GM19240 (cell line): ENCODE data around the gene SPRY1.

Source experiments
- DNase-seq: peaks from one replicate; pipeline ENCODE4 v3.0.0; 2011; ENCODE audit warnings: low spot score; ENCODE audit not compliant: insufficient read length

Gene SPRY1

DNA sequence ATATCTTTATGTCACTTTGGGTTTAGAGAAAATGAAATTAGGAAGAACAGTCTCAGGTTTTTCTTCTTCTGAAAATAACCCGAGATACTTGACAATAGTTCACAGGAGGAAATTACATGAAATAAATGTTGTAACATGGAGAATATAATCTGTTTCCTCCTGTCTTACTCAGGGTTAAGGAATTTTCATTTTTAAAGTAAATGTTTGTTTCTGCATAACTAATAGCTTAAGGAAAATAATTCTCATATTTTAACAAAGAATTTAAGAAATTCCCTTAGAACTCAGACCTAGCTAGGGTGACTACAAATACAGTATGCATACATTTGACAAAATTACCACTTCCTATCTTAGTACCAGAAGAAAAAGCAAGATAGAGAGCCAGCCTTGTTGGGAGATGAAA is 17.2 kb upstream of the SPRY1 start:
- no peak for DNase-seq

DNA sequence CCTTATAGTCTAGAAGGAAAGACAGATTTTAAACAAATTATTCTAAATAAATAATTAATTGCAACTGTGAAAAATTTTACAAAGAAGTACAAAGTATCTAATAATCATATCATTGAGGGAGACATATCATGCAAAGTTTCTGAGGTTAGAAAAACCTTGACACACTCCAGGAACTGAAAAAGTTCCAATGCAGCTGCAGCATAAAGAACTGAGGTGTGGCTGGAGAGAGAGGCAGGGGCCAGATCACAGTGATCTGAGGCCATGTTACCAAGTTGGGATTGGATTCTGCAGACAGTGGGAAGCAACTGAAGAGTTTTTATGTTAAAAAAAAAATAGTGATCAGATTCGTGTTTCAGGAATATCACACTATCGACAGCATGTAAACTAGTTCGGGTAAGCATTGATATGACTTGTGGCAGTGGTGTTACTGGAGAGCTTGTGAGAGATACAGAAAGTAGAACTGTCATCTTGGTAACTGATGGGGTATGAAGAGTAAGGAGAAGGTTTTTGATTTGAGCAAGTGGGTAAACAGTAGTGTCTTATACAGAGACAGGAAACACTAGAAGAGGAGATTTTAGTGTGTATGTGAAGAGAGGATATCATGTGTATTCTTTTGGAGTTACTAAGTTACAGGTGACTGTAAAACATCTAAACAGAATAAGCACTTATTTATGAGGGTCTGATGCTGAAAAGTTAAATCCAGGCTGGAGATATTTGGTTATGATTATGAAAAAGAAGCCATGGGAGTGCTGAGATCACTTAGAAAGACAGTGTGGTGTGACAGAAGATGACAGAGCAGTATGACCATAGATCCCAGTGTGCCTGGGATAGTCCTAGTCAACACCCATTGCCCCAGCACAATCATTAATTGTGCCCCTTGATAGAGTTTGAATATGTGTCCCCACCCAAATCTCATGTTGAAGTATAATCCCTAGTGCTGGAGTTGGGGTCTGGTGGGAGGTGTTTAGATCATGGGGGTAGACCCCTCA is 15.6 kb upstream of the SPRY1 start:
- no peak for DNase-seq

DNA sequence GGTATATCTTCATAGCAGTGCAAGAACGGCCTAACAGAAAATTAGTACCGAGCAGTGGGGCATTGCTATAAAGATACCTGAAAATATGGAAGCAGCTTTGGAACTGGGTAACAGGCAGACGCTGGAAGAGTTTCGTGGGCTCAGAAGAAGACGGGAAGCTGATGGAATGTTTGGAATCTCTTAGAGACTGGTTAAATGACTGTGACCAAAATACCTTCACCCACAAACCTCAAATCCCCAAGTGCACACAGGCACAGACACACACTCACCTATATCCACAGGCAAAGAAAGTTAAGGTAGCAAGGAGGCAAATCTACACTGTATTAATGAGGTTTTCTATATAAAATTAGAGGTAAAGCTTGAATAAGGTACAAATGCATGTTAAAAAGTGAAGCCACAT is 14.6 kb upstream of the SPRY1 start:
- DNase-seq, result no peak

DNA sequence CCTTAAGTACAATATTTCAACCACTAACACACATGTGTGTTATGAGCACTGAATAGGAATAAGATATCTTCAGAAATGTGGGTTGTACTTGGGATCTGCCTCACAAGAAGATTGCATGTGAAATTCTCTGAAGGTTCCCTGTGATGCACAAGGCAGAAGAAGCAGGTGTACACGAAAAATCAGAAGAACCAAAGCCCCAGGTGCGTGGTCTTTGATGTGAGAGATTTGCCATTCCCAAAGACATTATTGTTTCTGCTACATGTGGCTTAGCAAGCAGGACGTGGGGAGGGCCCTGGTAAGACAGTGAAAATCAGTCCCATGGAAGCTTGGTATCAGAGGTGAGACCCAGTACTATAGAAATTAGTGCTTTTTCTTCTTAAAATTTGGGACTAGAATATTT is 13.0 kb upstream of the SPRY1 start:
- DNase-seq, result no peak

DNA sequence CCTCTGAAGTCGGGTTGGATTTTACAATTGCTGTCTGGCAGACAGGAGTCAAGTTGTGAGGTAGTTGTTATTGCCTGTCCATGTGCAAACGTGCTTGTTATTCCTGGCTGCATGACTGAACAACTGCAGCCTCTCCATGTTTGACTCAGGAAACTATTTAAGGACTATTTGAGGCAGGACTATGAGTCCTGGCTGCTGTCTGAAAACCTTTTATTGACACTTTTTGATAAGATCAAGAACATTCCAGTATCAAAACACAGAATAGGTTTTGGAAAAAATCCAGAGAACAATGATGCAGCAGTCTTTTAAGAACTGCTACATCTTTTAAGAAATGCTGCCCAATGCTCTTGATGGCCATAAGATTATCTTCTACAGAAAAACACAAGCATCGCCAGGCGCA is 10.0 kb upstream of the SPRY1 start:
- no peak for DNase-seq

DNA sequence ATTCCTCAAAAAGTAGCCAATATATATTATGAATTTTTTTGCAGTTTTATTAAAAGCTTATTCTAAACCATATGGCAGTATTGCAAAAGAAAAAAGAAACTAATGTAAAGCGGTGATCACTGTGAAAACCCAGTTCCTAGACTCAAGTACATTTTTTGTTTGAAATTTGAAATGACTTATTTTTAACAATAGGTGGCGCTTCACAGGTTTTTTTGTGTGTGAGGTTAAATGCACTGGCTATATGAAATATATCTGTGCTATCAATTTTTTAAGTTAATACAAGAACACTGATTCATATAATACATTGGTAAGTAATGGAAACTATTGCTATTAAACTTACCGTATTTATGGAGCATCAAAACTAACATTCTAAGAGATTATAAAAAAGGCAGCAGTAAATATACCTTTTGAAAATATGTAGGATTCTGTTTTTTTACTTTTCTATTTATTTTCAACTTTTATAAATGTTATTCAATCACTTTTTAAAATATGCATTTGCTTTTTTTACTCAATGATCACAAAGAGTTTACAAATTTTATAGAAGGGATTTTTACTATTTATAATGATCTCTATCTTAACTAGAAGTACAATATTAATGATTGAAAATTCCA is 5.6 kb upstream of the SPRY1 start:
- no peak for DNase-seq

DNA sequence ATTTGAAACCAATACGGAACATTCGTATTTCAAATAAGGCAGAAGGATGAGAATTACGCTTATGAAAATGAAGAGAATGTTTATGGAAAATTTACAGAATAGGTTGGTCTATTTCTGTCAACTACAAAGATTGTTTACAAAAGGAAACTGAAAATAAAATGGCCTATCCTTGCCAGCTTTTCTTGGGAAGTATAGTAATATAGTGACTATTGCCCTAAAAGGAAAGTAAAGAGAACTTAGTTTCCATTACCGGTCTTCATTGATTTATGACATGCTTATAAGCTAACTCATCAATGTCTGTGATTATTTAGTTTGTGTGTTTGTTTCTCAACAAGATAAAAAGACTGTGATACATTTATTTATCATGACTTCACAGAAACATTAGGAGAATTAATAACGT is 2.9 kb upstream of the SPRY1 start:
- no peak for DNase-seq

DNA sequence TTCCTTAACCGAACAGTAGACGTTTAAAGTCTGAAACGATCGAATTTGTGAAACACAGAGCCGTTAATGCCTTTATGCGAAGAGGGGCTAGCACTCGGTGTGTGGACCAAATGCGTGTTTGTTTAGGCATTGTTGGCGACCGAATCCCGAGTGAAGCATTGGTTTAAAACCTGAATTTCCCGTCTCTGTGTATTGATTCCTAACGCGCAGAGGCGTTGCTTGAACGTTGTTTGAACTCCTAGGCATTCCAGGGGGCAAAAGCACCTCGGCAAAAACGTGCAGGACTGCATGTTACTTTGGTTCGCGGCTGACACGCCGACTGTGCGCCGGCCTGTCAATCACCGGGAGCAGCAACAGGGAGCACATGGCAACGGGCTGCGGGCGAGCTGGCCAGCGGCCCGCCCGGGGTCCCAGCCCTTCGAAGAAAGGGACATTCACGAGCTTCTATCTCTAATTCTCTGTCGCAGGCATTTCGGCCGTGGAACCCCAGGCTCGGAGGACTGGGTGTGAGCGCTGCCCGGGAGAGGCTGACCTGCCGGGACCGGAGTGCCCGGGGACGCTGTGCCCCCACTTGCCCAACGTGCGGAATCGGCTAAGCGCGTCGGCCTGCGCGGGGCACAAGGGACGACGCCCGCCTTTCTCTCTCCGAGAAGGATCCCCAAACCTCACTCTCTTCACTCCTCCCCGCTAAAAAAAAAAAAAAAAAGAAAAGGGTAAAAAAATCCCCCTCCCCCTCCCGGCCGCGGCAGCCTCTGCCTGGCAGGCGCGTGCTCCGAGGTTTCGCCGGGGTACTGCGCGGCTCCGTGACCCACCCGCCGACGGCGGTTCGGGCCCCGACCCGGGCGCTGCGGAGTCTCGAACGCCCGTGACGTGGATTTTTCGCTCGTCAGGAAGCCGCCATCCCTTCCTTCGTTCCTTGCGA is 810 bp downstream of the SPRY1 start:
- no peak for DNase-seq

DNA sequence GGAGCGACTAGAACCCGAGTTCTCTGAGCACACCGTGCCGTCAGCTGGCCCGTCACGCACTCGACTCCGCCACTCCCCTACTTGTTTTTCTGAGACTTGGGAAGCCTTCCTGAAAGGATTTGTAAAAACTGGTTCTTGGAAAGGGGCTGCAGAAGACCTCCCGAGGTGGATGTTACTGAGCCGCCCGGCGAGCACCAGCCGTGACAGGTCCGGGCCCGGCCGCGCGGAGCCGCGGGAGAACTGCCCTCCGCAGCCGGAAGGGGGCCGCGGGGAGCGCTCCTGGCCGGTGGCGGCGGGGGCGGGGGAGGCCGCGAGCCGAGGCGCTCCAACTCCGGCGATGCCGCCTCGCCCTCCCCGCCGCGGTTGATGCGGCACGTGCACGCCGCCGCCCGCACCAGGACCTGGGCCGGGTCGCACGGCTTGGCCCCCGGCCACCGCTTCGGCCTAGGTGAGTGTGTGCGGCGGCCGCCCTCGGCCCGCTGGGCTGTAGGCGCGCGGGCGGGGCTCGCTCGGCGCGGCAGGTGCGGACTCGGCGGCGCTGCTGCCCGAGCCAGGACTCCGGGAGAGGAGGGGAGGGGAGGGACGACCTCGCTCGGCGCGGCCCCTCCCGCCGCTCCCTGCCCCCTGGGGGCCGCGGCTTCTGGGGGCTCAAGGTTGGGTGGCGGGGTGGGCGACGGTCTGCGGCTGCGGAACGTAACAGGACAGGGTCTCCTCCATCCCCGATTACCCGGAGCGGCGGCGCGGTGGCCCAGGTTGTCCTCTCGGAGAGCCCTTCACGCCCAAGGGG is 1.7 kb downstream of the SPRY1 start:
- DNase-seq, result no peak

DNA sequence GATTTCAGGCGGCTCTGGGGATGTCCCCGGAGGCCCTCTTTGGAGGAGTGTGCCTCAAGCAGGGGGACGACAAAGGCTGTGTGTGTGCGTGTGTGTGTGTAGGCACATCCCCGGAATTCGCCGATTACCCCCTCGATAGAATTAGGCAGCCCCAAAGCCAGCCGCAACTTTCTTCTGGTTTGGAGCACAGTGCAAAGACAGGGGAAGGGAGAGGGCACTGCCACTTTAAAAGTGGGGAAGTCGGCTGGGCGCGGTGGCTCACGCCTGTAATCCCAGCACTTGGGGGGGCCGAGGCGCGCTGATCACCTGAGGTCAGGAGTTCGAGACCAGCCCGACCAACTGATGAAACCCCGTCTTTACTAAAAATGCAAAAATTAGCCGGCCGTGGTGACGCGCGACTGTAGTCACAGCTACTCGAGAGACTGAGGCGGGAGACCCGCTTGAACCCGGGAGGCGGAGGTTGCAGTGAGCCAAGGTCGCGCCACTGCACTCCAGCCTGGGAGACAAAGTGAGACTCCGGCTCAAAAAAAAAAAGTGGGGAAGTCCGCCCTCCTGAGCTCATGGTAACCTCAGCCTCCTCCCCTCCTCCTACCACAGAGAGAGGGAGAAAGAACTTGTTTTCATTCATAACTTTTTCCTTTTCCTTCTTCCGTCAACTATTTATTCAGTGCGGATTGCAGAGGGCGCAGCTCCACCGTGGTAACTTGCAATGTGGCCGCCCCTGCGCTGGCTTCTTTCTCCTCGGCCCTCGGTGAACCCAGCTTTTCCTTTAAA is 2.4 kb downstream of the SPRY1 start:
- no peak for DNase-seq

DNA sequence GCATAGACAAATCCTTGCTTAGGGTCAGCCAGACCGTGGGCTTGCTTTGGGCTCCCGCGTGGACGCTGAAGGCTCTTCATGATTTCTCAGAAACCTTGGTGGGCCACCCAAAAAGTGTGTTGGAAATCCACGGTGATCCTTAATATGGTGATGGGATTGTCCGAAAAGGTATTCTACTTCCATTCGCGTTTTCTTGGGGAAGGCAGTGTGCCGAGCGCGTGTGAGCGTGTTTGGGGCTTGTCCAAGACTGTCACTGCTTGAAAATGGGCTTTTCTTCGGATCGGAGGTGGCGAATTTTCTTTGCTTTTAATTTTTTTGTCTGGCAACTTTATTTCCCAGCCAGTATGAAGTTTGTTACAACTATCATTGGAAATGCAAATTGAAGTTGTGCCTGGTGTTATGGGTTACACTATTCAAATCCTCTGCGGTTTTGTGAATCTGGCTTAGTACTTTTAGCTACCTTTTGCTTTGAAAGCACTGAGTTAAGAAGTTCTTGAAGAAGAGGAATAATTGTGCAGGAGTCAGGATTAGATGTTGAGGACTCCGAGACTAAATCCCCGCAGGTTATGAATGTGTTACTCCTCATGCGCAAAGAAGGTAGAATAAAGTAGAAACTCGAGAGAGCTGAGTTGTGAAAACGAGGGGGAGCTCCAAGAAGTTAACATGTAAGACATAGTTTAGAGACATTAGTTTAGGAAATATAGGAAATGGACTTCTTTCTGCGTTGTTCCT is 3.2 kb downstream of the SPRY1 start:
- no peak for DNase-seq

DNA sequence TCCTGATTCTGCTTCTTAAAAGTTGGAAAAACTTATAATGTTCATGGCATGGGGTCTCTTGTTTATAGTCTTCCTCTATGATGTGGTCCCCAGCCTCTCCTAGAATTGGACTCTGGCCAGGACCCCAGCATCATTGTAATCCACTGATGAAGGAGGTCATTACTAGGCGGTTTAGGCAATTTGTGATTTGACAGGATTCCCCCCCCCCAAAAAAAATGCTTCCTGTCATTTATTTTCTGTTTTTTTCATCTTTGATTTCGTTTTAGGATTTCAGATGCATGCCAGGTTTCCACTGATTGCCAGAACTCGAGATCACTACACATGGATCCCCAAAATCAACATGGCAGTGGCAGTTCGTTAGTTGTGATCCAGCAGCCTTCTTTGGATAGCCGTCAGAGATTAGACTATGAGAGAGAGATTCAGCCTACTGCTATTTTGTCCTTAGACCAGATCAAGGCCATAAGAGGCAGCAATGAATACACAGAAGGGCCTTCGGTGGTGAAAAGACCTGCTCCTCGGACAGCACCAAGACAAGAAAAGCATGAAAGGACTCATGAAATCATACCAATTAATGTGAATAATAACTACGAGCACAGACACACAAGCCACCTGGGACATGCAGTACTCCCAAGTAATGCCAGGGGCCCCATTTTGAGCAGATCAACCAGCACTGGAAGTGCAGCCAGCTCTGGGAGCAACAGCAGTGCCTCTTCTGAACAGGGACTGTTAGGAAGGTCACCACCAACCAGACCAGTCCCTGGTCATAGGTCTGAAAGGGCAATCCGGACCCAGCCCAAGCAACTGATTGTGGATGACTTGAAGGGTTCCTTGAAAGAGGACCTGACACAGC is 4.9 kb downstream of the SPRY1 start:
- DNase-seq, result no peak

DNA sequence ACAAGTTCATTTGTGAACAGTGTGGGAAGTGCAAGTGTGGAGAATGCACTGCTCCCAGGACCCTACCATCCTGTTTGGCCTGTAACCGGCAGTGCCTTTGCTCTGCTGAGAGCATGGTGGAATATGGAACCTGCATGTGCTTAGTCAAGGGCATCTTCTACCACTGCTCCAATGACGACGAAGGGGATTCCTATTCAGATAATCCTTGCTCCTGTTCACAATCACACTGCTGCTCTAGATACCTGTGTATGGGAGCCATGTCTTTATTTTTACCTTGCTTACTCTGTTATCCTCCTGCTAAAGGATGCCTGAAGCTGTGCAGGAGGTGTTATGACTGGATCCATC is 5.5 kb downstream of the SPRY1 start:
- no peak for DNase-seq

DNA sequence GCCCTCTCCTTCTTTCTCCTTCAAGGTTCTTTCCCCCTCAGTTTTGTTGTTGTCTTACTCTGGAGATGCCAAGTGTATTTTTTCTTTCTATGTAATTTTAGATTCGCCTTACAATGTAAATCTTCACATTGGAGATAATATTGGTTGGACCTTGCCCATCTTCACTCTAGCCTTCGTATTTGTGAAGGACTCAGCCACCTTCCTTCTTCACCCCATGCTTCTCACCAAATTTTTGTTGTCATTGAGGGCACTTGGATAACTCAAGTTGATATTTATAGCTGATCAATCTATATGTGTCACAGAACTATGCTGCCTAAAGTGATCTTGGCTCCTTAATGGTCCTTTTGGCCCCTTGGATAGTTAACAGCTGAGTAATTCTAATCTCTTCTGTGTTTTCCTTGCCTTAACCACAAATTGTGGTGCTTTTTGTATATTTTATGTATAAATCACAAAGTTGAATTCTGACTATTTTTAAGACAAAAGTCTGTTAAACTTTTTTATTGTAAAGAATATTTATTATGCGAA is 6.5 kb downstream of the SPRY1 start:
- no peak for DNase-seq

DNA sequence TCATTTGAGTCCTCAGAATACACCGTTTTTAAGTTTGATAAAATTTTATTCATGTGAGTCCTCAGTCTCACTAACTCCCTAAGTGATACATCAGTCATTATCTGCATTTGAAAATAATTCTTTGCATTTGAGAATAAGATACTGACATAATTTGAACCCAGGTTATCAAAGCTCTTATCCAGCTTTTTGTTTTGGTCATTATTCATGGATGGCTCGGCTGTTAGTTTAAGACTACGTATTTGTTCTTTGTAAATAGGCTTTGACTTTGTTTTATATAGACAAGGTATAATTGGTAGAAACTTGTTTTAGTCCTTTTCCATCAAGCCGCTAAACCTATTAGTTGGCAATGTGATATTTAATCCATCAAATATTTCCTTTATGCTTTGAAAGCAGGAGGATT is 7.9 kb downstream of the SPRY1 start:
- DNase-seq, result no peak

DNA sequence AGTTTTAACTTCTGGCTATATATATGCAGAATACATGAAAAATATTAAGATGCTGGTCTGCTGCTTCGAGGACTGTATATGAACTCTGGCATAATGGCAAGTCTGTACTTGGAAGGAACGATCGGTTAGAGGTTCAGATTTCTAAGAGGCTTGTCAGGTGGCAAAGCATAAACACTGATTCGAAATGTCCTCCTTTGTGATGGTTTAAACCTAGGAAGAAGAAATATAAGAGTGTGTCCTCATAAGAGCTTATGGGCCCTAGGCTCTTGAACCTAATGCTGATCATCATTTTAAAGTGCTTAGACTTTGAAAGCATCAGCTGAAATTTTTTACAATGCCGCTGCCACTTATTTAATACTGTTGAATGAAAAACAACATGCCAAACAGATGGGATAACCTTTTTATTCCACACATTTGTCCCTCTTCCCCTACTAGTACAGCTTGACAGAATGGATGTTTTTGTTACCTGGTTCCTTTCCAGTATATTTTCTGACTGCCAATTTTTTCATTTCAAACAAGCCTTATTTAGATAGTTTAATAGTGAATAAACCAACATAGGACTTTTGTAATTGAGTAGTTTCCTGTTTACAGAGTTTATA is 8.8 kb downstream of the SPRY1 start:
- DNase-seq, result no peak

DNA sequence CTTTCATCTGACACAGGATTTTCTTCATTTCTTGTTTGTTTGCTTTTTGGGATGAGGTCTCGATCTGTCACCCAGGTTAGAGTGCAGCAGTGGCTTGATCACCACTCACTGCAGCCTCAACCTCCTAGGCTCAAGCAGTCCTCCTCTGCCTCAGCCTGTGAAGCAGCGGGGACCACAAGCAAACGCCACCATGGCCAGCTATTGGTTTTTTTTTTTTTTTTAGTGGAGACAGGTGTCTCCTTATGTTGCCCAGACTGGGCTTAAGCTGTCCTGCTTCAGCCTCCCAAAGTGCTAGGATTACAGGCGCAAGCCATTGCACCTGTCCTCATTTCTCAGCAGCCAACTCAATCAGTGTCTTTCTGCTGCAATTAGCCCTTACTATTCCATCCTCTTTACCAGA is 10.3 kb downstream of the SPRY1 start:
- no peak for DNase-seq

DNA sequence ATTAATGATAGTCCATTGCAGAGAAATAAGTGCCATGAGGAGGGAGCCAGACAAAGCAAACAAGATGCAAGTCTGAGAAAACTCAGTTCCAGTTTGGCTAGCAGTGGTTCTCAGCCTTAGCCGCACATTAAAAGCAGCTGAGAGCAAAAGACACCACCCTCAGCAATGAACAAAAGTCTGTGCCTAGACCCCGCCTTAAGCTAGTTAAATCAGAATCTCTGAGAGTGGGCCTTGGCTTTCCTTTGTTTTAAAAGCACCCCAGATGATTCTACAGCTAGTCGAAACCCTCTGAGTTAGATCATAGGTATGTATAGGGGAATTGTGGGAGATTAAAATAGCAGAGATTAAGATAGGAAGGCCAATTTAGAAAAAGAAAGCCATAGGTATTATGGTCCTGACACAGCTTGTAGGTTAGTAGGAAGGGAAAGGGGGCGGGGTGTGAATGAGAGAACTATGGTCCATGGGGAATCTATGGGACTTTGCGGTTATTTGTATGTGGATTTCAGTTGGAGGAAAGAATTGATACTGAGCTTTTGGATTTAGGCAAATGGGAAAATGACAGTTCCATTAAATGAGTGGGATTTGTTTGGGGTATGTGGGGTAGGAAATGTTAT is 12.0 kb downstream of the SPRY1 start:
- no peak for DNase-seq
